ENCODE results near the gene MRPL4.

Gene MRPL4

DNA sequence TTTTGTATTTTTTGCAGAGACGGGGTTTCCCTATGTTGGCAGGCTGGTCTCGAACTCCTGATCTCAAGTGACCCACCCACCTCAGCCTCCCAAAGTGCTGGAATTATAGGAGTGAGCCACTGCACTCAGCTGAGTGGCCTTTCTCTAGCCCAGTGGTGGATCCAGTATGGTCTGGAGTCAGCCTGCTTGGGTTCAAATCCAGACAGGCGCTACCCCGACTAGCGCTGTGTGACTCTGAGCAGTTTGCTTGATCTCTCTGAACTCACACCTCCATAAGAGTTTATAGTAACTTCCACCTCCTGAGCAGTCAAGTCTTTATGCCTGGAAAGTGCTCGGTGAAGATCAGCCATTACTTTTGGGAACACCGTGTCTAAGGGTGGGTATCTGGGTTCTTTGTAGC lies 31.3 kb upstream of the MRPL4 start:
- H3K36me3 ChIP-seq (ENCODE audit: control insufficient read depth in 1 of 2, insufficient read depth in 2 of 2, low read length in 2 of 2) = peaks cover 0 to 13% of the 10 kb centered on the region in 2 donors
- H3K27ac ChIP-seq (ENCODE audit: low read length) = no peak overlapping the region
- peaks cover 0 to 8% of the 10 kb centered on the region in 2 donors for H3K4me1 ChIP-seq (ENCODE audit: control insufficient read depth in 1 of 2, insufficient read depth in 2 of 2, low read length in 2 of 2)

DNA sequence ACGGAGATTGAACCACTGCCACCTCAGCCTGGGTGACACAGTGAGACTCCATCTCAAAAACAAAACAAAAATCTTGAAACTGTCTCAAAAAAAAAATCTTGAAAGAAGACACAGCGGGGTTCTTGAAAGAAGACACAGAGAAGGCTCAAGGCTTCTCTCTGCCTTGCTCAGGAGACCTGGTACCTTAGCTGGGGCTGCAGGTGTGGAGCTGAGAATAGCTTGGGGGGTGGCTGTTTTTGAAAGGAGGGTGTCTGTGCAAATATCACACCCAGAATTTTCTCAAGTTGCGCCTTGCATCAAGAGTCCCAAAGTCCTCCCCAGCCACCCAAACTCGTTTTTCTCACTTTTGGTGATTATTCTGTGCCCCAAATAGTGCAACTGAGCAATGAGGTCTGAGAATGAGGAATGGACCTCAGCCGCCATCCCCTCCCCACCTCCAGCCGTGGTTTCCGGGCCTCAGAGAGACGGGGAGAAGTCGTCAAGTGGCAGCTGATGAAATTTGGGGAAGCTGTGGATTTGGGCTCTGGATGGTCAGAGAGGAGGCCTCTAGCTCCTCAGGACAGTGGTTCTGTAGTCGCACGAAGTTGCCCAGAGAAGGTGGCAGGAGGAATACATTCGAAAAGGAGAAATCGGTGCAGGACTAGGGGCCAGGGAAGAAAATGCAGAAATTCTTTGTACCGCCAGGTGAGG lies 29.7 kb upstream of the MRPL4 start:
- Histone ChIP-seq H3K27me3 (ENCODE audit: low read depth, low read length) (no peaks in the 10 kb centered on the region), H3K9me3 (ENCODE audit: control insufficient read depth in 1 of 2, low read length in 2 of 2) (no peaks in the 10 kb centered on the region), H3K4me3 (ENCODE audit: low read depth in 1 of 2, low read length in 2 of 2) (no peak overlapping the region), H3K4me1 (ENCODE audit: control insufficient read depth in 1 of 2, insufficient read depth in 2 of 2, low read length in 2 of 2) (peaks cover 0 to 18% of the 10 kb centered on the region in 2 donors), H3K27ac (ENCODE audit: low read length) (no peak overlapping the region), H3K36me3 (ENCODE audit: control insufficient read depth in 1 of 2, insufficient read depth in 2 of 2, low read length in 2 of 2) (peaks cover 0 to 13% of the 10 kb centered on the region in 2 donors)

More for the DNA sequence above, 31.3 kb upstream of the MRPL4 start:
- Histone ChIP-seq H3K27me3 (ENCODE audit: low read depth, low read length) (no peaks in the 10 kb centered on the region), H3K9me3 (ENCODE audit: control insufficient read depth in 1 of 2, low read length in 2 of 2) (no peaks in the 10 kb centered on the region), H3K4me3 (ENCODE audit: low read depth in 1 of 2, low read length in 2 of 2) (no peak overlapping the region)

DNA sequence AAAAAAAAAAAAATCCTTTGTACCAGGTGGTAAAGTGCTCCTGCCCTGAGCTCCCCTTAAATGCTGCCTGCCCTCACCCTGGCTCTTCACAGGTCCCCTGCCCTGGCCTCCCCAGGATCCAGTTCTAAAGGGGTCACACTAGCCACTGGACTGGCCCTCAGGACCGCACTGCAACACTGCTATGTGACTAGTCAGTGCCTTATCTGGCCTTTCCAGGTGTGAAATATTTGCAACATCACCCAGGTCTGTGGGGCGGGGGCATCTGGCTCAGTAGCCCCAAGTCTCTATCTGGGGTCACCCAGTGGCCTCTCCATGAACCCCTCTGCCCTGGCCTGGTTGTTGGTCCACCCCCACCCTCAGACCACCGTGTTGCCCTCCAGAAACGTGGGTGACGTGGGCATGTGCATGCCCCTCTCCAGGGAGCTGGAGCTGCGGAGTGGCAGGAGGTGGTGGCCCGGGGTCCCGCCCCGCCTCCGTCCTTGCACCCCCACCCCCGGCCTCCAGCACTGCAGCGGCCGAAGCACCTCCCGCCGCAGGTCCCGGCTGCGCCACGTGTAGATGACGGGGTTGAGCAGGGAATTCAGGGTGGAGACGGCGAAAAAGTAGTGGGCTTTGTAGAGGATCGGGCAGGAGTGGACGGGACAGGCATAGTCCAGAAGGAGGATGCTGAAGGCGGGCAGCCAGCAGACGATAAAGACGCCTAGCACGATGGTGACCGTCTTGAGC lies 28.4 kb upstream of the MRPL4 start:
- Histone ChIP-seq H3K36me3 (ENCODE audit: control insufficient read depth in 1 of 2, insufficient read depth in 2 of 2, low read length in 2 of 2) (peaks cover 0 to 13% of the 10 kb centered on the region in 2 donors), H3K9me3 (ENCODE audit: control insufficient read depth in 1 of 2, low read length in 2 of 2) (no peaks in the 10 kb centered on the region), H3K4me3 (ENCODE audit: low read depth in 1 of 2, low read length in 2 of 2) (no peak overlapping the region), H3K4me1 (ENCODE audit: control insufficient read depth in 1 of 2, insufficient read depth in 2 of 2, low read length in 2 of 2) (peaks cover 3 to 27% of the 10 kb centered on the region in 2 donors), H3K27ac (ENCODE audit: low read length) (no peak overlapping the region), H3K27me3 (ENCODE audit: low read depth, low read length) (no peaks in the 10 kb centered on the region)

DNA sequence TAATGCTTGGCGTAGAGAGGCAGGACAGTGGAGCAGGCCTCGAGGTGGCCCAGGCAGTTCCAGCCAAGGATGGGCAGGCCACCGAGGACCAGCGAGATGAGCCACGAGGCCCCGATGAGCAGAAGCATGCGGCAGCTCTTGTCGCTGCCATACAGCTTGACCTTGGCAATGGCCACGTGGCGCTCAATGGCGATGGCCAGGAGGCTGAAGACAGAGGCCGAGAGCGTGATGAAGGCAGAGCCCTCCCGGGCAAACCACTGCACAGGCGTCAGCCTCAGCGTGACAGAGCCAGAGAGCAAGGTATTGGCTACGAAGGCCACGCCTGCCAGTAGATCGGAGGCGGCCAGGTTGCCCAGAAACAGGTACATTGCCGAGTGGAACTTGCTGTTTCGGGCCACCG lies 27.7 kb upstream of the MRPL4 start:
- no peaks in the 10 kb centered on the region for H3K27me3 ChIP-seq (ENCODE audit: low read depth, low read length)
- H3K4me1 ChIP-seq (ENCODE audit: control insufficient read depth in 1 of 2, insufficient read depth in 2 of 2, low read length in 2 of 2) = peaks cover 5 to 28% of the 10 kb centered on the region in 2 donors
- H3K36me3 ChIP-seq (ENCODE audit: control insufficient read depth in 1 of 2, insufficient read depth in 2 of 2, low read length in 2 of 2) = peaks cover 0 to 13% of the 10 kb centered on the region in 2 donors
- H3K27ac ChIP-seq (ENCODE audit: low read length) = no peak overlapping the region
- no peak overlapping the region for H3K4me3 ChIP-seq (ENCODE audit: low read depth in 1 of 2, low read length in 2 of 2)
- no peaks in the 10 kb centered on the region for H3K9me3 ChIP-seq (ENCODE audit: control insufficient read depth in 1 of 2, low read length in 2 of 2)

DNA sequence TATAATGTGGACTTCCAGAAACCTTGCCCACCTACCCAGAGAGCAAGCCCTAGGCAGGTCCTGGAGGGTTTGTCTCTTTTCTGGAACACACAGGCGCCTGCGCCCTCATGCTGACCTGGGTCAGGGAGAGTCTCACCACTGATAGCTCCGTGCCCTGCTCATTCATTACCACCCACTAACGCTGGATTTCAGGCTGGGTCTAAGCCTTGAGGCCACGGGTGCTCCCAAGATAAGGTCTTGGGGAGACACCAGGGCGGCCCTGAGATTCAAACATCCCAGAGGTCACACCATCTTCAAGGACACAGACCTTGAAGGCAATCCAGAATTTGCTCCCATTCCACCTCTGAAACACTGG lies 26.0 kb upstream of the MRPL4 start:
- no peaks in the 10 kb centered on the region for H3K9me3 ChIP-seq (ENCODE audit: control insufficient read depth in 1 of 2, low read length in 2 of 2)
- H3K4me3 ChIP-seq (ENCODE audit: low read depth in 1 of 2, low read length in 2 of 2) = no peak overlapping the region
- H3K36me3 ChIP-seq (ENCODE audit: control insufficient read depth in 1 of 2, insufficient read depth in 2 of 2, low read length in 2 of 2) = peaks cover 0 to 13% of the 10 kb centered on the region in 2 donors
- peak overlapping the region; percentile 69 for H3K27ac ChIP-seq (ENCODE audit: low read length)
- peaks cover 5 to 28% of the 10 kb centered on the region in 2 donors for H3K4me1 ChIP-seq (ENCODE audit: control insufficient read depth in 1 of 2, insufficient read depth in 2 of 2, low read length in 2 of 2)
- no peaks in the 10 kb centered on the region for H3K27me3 ChIP-seq (ENCODE audit: low read depth, low read length)

DNA sequence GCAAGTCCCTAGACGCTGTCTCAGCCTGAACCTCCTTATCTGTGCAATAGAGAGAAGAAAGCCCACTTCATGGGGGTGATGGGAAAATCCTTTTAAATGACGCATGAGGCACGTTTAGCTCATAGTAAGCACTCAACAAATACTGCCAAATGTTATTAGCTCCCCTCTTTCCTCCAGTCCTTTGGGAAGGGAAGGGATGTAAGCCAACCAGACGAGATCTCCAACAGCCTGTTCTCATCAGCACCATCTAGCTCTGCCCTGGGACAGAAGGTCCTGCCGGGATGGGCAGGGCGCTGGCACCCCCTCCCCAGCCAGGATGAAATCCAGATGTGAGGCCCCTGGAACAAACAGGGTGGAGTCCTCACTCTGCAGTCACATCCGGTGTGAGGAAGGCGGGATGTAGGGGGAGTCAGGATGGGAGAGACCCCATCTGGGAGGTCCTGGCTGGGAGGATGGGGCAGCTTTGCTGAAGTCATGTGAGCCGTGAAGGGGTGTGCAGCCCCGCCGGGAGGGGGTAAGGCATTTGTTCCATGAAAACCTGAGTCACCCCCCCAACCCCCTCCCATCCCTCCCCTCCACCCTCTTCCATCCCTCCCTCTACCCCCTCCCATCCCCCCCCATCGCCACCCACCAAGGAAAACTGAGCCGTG lies 25.5 kb upstream of the MRPL4 start:
- peaks cover 0 to 13% of the 10 kb centered on the region in 2 donors for H3K36me3 ChIP-seq (ENCODE audit: control insufficient read depth in 1 of 2, insufficient read depth in 2 of 2, low read length in 2 of 2)
- H3K27ac ChIP-seq (ENCODE audit: low read length) = peak overlapping the region; percentile 69
- H3K4me1 ChIP-seq (ENCODE audit: control insufficient read depth in 1 of 2, insufficient read depth in 2 of 2, low read length in 2 of 2) = peaks cover 5 to 29% of the 10 kb centered on the region in 2 donors
- H3K27me3 ChIP-seq (ENCODE audit: low read depth, low read length) = no peaks in the 10 kb centered on the region
- H3K9me3 ChIP-seq (ENCODE audit: control insufficient read depth in 1 of 2, low read length in 2 of 2) = no peaks in the 10 kb centered on the region
- H3K4me3 ChIP-seq (ENCODE audit: low read depth in 1 of 2, low read length in 2 of 2) = no peak overlapping the region

DNA sequence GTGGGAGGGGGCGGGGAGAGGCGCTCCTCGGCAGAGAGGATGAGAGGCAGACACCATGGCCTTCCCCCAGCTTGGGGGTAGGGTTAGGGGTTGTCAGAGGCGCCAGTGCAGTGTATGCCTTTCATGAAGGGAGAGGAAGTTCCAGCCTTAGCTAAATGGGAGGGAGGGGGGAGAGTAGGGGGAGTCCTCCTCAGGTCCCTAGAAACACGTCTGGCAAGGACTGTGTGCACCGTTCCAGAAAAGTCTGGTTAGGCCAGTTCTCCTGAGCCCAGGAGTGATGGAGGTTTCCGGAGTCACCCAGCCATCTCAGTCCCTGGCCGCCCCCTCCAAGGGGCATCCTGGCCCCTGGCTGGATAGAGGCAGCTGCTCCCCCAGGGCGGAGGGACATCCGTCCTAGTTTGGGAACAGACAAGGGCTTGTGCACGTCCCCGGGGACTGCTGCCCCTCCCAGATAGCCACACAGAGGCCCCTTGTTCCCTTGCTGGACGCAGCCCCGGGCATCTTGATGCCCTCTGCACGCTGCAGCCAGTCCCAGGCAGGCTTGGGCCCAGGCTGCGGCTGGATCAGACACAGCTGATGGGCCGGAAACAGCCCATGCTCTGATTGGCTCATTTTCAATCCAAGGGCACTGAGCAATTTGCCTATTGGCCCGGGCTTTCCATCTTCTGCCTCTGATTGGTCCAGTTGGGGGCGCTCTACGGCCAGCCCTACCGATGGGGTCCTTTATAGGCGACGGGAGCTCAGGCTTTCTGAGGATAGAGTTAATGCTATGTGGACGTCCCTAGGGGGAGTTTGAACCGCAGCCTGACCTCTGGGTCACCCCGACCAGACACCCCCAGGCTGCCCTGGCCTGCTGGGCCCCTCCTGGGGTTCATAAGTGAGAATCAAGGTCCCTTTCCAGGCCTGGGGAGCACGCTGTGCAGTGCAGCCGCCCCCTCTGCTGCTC lies 24.7 kb upstream of the MRPL4 start:
- H3K4me1 ChIP-seq (ENCODE audit: control insufficient read depth in 1 of 2, insufficient read depth in 2 of 2, low read length in 2 of 2) = peaks cover 5 to 31% of the 10 kb centered on the region in 2 donors
- peak overlapping the region in 1 of 2 donors; percentile 45 for H3K4me3 ChIP-seq (ENCODE audit: low read depth in 1 of 2, low read length in 2 of 2)
- peak overlapping the region; percentile 67 for H3K27ac ChIP-seq (ENCODE audit: low read length)
- peaks cover 0 to 13% of the 10 kb centered on the region in 2 donors for H3K36me3 ChIP-seq (ENCODE audit: control insufficient read depth in 1 of 2, insufficient read depth in 2 of 2, low read length in 2 of 2)
- no peaks in the 10 kb centered on the region for H3K9me3 ChIP-seq (ENCODE audit: control insufficient read depth in 1 of 2, low read length in 2 of 2)
- H3K27me3 ChIP-seq (ENCODE audit: low read depth, low read length) = no peaks in the 10 kb centered on the region

DNA sequence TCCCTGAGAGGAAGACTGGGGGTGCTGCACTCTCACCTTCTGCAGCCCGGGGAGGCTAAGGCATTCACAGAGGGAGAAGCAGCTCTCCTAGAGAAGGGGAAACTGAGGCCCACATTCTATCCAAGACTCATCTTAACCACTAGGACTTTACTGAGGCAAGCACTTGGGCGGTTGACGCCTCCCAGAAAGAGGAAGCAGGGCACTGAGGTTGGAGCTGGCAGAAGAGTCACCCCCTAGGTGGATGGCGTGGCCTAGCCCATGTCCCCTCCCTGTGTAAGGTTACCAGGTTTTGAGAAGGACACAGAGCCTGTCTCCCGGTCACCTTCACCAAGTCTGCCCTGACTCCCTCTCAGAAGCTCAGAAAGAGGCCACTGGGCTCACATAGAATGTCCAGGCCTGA lies 23.6 kb upstream of the MRPL4 start:
- Histone ChIP-seq H3K27ac (ENCODE audit: low read length) (peak overlapping the region; percentile 51), H3K9me3 (ENCODE audit: control insufficient read depth in 1 of 2, low read length in 2 of 2) (no peaks in the 10 kb centered on the region), H3K27me3 (ENCODE audit: low read depth, low read length) (no peaks in the 10 kb centered on the region), H3K4me1 (ENCODE audit: control insufficient read depth in 1 of 2, insufficient read depth in 2 of 2, low read length in 2 of 2) (peaks cover 5 to 31% of the 10 kb centered on the region in 2 donors), H3K36me3 (ENCODE audit: control insufficient read depth in 1 of 2, insufficient read depth in 2 of 2, low read length in 2 of 2) (peaks cover 0 to 13% of the 10 kb centered on the region in 2 donors), H3K4me3 (ENCODE audit: low read depth in 1 of 2, low read length in 2 of 2) (peak overlapping the region in 1 of 2 donors; percentile 5)

DNA sequence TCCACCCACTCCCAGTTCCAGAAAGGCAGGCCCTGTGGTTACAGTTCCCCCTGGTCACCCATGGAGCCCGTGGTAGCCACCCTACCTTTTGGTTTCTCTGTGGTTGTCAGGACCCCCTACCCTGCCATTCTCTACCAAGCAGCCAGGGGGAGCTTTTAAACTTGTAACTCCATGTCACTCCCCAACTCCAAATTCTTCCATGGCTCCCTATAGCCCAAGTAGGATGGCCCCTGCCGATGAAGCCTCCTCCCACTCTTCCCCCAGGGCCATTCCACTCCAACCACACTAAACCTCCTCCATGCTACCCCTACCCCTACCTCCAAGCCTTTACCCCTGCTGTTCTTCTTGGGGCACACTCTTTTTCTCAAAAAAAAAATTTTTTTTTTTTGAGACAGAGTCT lies 23.1 kb upstream of the MRPL4 start:
- H3K27me3 ChIP-seq (ENCODE audit: low read depth, low read length) = no peaks in the 10 kb centered on the region
- peaks cover 5 to 31% of the 10 kb centered on the region in 2 donors for H3K4me1 ChIP-seq (ENCODE audit: control insufficient read depth in 1 of 2, insufficient read depth in 2 of 2, low read length in 2 of 2)
- H3K27ac ChIP-seq (ENCODE audit: low read length) = peak overlapping the region; percentile 51
- H3K36me3 ChIP-seq (ENCODE audit: control insufficient read depth in 1 of 2, insufficient read depth in 2 of 2, low read length in 2 of 2) = peaks cover 0 to 8% of the 10 kb centered on the region in 2 donors
- H3K4me3 ChIP-seq (ENCODE audit: low read depth in 1 of 2, low read length in 2 of 2) = peak overlapping the region in 1 of 2 donors; percentile 5
- H3K9me3 ChIP-seq (ENCODE audit: control insufficient read depth in 1 of 2, low read length in 2 of 2) = no peaks in the 10 kb centered on the region

DNA sequence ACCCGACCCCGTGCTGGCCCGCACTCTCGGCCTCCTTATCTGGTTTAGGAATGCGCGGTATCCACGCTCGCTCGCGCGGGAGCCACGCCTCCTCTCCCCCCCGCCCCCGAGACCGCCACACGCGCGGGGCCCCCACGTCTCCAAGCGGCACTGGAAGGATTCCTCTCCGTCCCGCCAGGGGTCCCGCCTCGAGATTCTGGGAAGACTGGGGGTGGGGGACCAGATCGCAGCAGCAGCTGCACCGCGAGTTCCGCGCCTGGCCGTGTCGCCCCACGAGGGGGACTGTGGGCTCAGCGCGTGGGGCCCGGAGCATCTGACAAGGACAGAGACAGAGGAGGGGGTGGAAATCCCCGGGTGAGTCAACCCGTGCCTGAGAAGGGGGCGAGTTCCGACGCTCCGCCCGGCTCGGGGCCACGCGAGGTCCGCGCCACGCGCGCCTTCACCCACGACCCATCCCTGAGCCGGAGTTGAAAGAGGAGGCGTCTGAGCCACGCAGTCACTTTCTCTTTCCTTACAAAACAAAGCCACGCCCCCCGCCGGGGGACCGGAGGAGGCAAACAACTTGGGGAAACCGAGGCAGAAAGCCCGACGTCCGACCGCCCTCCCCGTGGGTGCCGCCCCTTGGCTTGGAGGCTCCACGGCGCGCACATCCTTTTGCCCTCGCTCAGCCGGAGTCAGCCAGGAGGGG lies 21.7 kb upstream of the MRPL4 start:
- Histone ChIP-seq H3K27ac (ENCODE audit: low read length) (peak overlapping the region; percentile 16), H3K27me3 (ENCODE audit: low read depth, low read length) (no peaks in the 10 kb centered on the region), H3K4me3 (ENCODE audit: low read depth in 1 of 2, low read length in 2 of 2) (peak overlapping the region; percentile 65 to 88), H3K9me3 (ENCODE audit: control insufficient read depth in 1 of 2, low read length in 2 of 2) (no peaks in the 10 kb centered on the region), H3K36me3 (ENCODE audit: control insufficient read depth in 1 of 2, insufficient read depth in 2 of 2, low read length in 2 of 2) (no peaks in the 10 kb centered on the region), H3K4me1 (ENCODE audit: control insufficient read depth in 1 of 2, insufficient read depth in 2 of 2, low read length in 2 of 2) (peaks cover 5 to 31% of the 10 kb centered on the region in 2 donors)

Data from muscle layer of duodenum (tissue), 2 donors.